Esophagus muscularis mucosa (tissue), 4 donors: Measurements from ENCODE around the gene C9orf72. TPM values are rescaled to one million over a fixed set of nuclear protein-coding genes. Genes with fewer than 3 reads are reported as not detected.
A peak's percentile ranks its signal among the peaks of the same experiment; 100 is the strongest.

ENCODE experiments used
- DNase-seq: peaks from one replicate; pipeline ENCODE4 v3.0.0-alpha.2; 2017; ENCODE audit errors: extremely low spot score
- H3K27ac ChIP-seq, 4 donors: fragments of 200-600 bp; sonication (generic); replicated peaks in 1 of 4; 1 replicate in 3 of 4; 2 replicates in 1 of 4; pipeline ENCODE4 v1.5.1; 2016 to 2019; ENCODE audit warnings: mild to moderate bottlenecking in 1 of 4
- H3K27me3 ChIP-seq, 4 donors: fragments of 200-600 bp; sonication (generic); one replicate each; pipeline versions ENCODE4 v1.5.1 to v1.6.0; 2016 to 2019
- H3K36me3 ChIP-seq, 4 donors: fragments of 200-600 bp; sonication (generic); one replicate each; pipeline ENCODE4 v1.5.1; 2016 to 2019
- H3K4me1 ChIP-seq, 4 donors: fragments of 200-600 bp; sonication (generic); one replicate each; pipeline ENCODE4 v1.5.1; 2016 to 2019
- H3K4me3 ChIP-seq, 4 donors: fragments of 200-600 bp; sonication (generic); 1 replicate in 2 of 4; 2 replicates in 2 of 4; pipeline ENCODE4 v1.5.1; 2016 to 2019; ENCODE audit warnings: mild to moderate bottlenecking in 4 of 4, moderate library complexity in 1 of 4
- H3K9me3 ChIP-seq, 4 donors: fragments of 200-600 bp; sonication (generic); 1 replicate in 3 of 4; 2 replicates in 1 of 4; pipeline ENCODE4 v1.5.1; 2016 to 2019
- EP300 ChIP-seq: sonication (generic); formaldehyde crosslinking; IDR thresholded peaks from one replicate; pipeline ENCODE4 v1.6.1; 2017; ENCODE audit warnings: antibody characterized with exemption
- POLR2A ChIP-seq: fragments of 450-650 bp; IDR thresholded peaks from one replicate; pipeline ENCODE4 v1.6.1; 2017; ENCODE audit warnings: antibody characterized with exemption, moderate library complexity, mild to moderate bottlenecking, low read depth
- POLR2AphosphoS5 ChIP-seq, 2 donors: sonication (generic); formaldehyde crosslinking; IDR thresholded peaks; one replicate each; pipeline ENCODE4 v1.6.1; 2017; ENCODE audit warnings: antibody characterized with exemption in 2 of 2
- WGBS: methylation state at CpG from one replicate; pipeline ENCODE4 v1.1.5; 2018; 5-methylcytosine and 5-hydroxymethylcytosine counted together
- intact Hi-C: fragments of 100-400 bp; cut with DNase I; formaldehyde crosslinking; loops from one replicate; pipeline ENCODE4 v1.15.1; 2023
- total RNA-seq, 4 donors: library from RNA; depleted of rRNA; stranded (reverse); fragments of >200 nt; gene quantifications; one replicate each; pipeline versions ENCODE4 v1.1.0 to v1.2.1, GENCODE V29; 2016
- TF ChIP-seq, protein P1 (sequence below), 3 experiments: fragments of 200-600 bp in 2 of 3; fragments of 450-650 bp in 1 of 3; sonication (generic) in 2 of 3; IDR thresholded peaks; one replicate each; pipeline ENCODE4 v1.5.1; 2017 to 2019; ENCODE audit warnings: antibody characterized with exemption in 3 of 3, mild to moderate bottlenecking in 2 of 3, moderate library complexity in 1 of 3

C9orf72 gene
- total RNA-seq, 4 donors from 2014 or later: 11.5 to 20.5 (median 14.6) TPM

- Histone ChIP-seq H3K27ac (peak overlapping the region; percentile 49 to 61 (median 58)), H3K4me3 (no peak overlapping the region), H3K9me3 (no peaks in the 10 kb centered on the region), H3K4me1 (peaks cover 16 to 57% (median 53%) of the 10 kb centered on the region in 4 donors), H3K36me3 (peaks cover 0 to 5% (median 0%) of the 10 kb centered on the region in 4 donors), H3K27me3 (no peaks in the 10 kb centered on the region)
- intact Hi-C loops: no loop called here
- TF ChIP-seq POLR2AphosphoS5 (IDR thresholded peaks at IDR 0.05) (no peak), EP300 (no peak), POLR2A (no peak)
- 91% methylated on average over 3 of the region's 3 CpGs for WGBS
- no peak for DNase-seq
These were observed 38.5 kb downstream of the C9orf72 start for GRCh38 chr9:27534658-27535209.

DNA sequence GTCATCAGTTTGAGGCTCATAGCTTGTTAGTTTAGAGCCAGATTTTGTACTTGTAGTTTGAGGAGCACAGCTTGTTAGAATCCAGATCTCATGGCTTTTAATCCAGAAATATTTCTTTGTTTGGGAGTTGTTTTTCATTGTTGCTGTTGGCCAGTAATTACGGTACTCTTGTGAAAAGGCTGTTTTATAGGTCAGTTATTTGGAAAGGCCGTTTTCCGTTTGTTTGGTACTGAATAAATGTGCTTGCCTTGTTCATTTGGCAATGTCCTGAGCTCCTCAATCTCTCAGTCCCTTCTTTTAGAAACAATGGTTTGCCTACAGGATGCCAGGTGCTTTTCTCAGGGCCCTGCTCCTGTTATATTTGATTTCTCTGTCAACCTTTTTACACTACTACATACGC lies 39.1 kb downstream of the C9orf72 start:
- H3K27ac ChIP-seq: peak overlapping the region; percentile 49 to 61 (median 58)
- TF ChIP-seq POLR2AphosphoS5 (IDR thresholded peaks at IDR 0.05) (peak in 1 of 2 donors; percentile 10), EP300 (no peak)
- no peak overlapping the region for H3K4me3 ChIP-seq
- intact Hi-C loops: no loop called here
- H3K27me3 ChIP-seq: no peaks in the 10 kb centered on the region
- peaks cover 0 to 5% (median 0%) of the 10 kb centered on the region in 4 donors for H3K36me3 ChIP-seq
- DNase-seq: peak; percentile 64
- WGBS: 52% methylated on average over 4 of the region's 4 CpGs
- H3K4me1 ChIP-seq: peaks cover 12 to 53% (median 49%) of the 10 kb centered on the region in 4 donors
- no peaks in the 10 kb centered on the region for H3K9me3 ChIP-seq

DNA sequence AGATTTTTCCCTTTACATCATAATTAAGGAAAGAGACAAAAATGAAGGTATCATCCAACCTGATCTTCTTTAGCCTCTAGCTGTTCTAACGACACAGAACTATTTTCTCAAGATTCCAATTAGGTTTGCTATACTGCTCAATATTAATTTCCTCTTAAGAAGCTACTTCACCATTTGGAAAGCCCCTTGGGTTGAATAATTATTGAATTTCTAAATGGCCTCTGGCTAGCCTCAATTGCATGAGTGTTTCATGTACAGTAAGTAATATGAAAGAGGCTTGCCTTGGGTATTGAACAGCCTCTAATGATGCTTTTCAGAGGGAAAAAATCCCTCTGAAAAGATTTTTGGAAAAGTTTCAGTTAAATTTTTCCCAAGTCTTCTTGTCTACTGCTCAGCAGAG lies 40.0 kb downstream of the C9orf72 start:
- Histone ChIP-seq H3K9me3 (no peaks in the 10 kb centered on the region), H3K36me3 (peaks cover 0 to 5% (median 0%) of the 10 kb centered on the region in 4 donors), H3K27me3 (no peaks in the 10 kb centered on the region), H3K4me3 (no peak overlapping the region), H3K27ac (peak overlapping the region; percentile 49 to 61 (median 58)), H3K4me1 (peaks cover 7 to 45% (median 41%) of the 10 kb centered on the region in 4 donors)
- DNase-seq: no peak
- intact Hi-C loops: no loop called here
- WGBS: 79% methylated on average over 1 of the region's 1 CpG
- no peak for TF ChIP-seq POLR2A
- no peak for TF ChIP-seq POLR2AphosphoS5 (IDR thresholded peaks at IDR 0.05)
- TF ChIP-seq, protein P1, sequence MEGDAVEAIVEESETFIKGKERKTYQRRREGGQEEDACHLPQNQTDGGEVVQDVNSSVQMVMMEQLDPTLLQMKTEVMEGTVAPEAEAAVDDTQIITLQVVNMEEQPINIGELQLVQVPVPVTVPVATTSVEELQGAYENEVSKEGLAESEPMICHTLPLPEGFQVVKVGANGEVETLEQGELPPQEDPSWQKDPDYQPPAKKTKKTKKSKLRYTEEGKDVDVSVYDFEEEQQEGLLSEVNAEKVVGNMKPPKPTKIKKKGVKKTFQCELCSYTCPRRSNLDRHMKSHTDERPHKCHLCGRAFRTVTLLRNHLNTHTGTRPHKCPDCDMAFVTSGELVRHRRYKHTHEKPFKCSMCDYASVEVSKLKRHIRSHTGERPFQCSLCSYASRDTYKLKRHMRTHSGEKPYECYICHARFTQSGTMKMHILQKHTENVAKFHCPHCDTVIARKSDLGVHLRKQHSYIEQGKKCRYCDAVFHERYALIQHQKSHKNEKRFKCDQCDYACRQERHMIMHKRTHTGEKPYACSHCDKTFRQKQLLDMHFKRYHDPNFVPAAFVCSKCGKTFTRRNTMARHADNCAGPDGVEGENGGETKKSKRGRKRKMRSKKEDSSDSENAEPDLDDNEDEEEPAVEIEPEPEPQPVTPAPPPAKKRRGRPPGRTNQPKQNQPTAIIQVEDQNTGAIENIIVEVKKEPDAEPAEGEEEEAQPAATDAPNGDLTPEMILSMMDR (IDR thresholded peaks at IDR 0.05): no peak
- no peak for TF ChIP-seq EP300

- Histone ChIP-seq H3K27ac (no peak overlapping the region), H3K4me1 (peaks cover 7 to 49% (median 47%) of the 10 kb centered on the region in 4 donors), H3K9me3 (no peaks in the 10 kb centered on the region), H3K36me3 (peaks cover 0 to 5% (median 0%) of the 10 kb centered on the region in 4 donors), H3K27me3 (no peaks in the 10 kb centered on the region), H3K4me3 (no peak overlapping the region)
- DNase-seq: no peak
- intact Hi-C loops: no loop called here
- TF ChIP-seq POLR2A (no peak), EP300 (no peak), POLR2AphosphoS5 (IDR thresholded peaks at IDR 0.05) (no peak)
- TF ChIP-seq, protein P1 (IDR thresholded peaks at IDR 0.05): no peak
- 67% methylated on average over 1 of the region's 1 CpG for WGBS
These were observed 41.2 kb downstream of the C9orf72 start for GRCh38 chr9:27532046-27532445.

- intact Hi-C loops: no loop called here
- H3K9me3 ChIP-seq: no peaks in the 10 kb centered on the region
- 70% methylated on average over 4 of the region's 4 CpGs for WGBS
- TF ChIP-seq POLR2AphosphoS5 (IDR thresholded peaks at IDR 0.05): no peak
- TF ChIP-seq, protein P1 (IDR thresholded peaks at IDR 0.05): no peak
- no peak for TF ChIP-seq POLR2A
- no peak for TF ChIP-seq EP300
- no peak for DNase-seq
- H3K4me3 ChIP-seq: no peak overlapping the region
- peaks cover 7 to 48% (median 40%) of the 10 kb centered on the region in 4 donors for H3K4me1 ChIP-seq
- H3K27ac ChIP-seq: no peak overlapping the region
- H3K36me3 ChIP-seq: peaks cover 0 to 5% (median 0%) of the 10 kb centered on the region in 4 donors
- no peaks in the 10 kb centered on the region for H3K27me3 ChIP-seq
These were observed 42.1 kb downstream of the C9orf72 start for GRCh38 chr9:27530915-27531755.
